HG03575 (cell line): ENCODE data around the gene IRAK1.
A peak's percentile ranks its signal among the peaks of the same experiment; 100 is the strongest.

ENCODE experiments used
- ATAC-seq: cut with Tn5 transposase; IDR thresholded peaks from one replicate; pipeline ENCODE4 v1.9.1; 2021; ENCODE audit not compliant: unreplicated experiment, insufficient number of reproducible peaks, low FRiP score; ENCODE audit errors: extremely low read depth

Gene IRAK1

GRCh38 chrX:153974726-153975286 lies 44.9 kb downstream of the IRAK1 start:
- ATAC-seq, result no peak

- no peak for ATAC-seq
These were observed 45.5 kb downstream of the IRAK1 start for GRCh38 chrX:153974003-153974725.

- ATAC-seq, result no peak
These were observed 46.3 kb downstream of the IRAK1 start for GRCh38 chrX:153973127-153974002.

- ATAC-seq, result peak; percentile 25
These were observed 47.2 kb downstream of the IRAK1 start, which contains the start of gene TMEM187 for GRCh38 chrX:153972368-153973126. TSS of gene TMEM187 (plus strand) at chrX:153972754. CDS start at chrX:153982063, 9,309 bp downstream.

- ATAC-seq, result peak; percentile 25
These were observed 48.0 kb downstream of the IRAK1 start, which contains the start of gene HCFC1 for GRCh38 chrX:153971450-153972367. TSS of gene HCFC1 (minus strand) at chrX:153971818. CDS start at chrX:153970840, 978 bp downstream.

- no peak for ATAC-seq
These were observed 48.6 kb downstream of the IRAK1 start for GRCh38 chrX:153971124-153971449.

GRCh38 chrX:153970357-153971123 lies 49.2 kb downstream of the IRAK1 start:
- no peak for ATAC-seq

- no peak for ATAC-seq
These were observed 49.8 kb downstream of the IRAK1 start for GRCh38 chrX:153969904-153970356.

GRCh38 chrX:153969125-153969903 lies 50.4 kb downstream of the IRAK1 start:
- ATAC-seq, result no peak

GRCh38 chrX:153968754-153969124 lies 51.0 kb downstream of the IRAK1 start:
- no peak for ATAC-seq

GRCh38 chrX:153968255-153968654 lies 51.4 kb downstream of the IRAK1 start:
- no peak for ATAC-seq

GRCh38 chrX:153967536-153968224 lies 52.0 kb downstream of the IRAK1 start:
- no peak for ATAC-seq

- no peak for ATAC-seq
These were observed 52.7 kb downstream of the IRAK1 start for GRCh38 chrX:153966841-153967535.

- ATAC-seq, result no peak
These were observed 53.4 kb downstream of the IRAK1 start for GRCh38 chrX:153966283-153966688.

- ATAC-seq, result no peak
These were observed 54.3 kb downstream of the IRAK1 start for GRCh38 chrX:153965406-153965805.

GRCh38 chrX:153964105-153964504 lies 55.6 kb downstream of the IRAK1 start:
- no peak for ATAC-seq
